H1 (cell line): ENCODE measurements around the gene VAV2. TPM values are rescaled to one million over a fixed set of nuclear protein-coding genes. Genes with fewer than 3 reads are reported as not detected.

Source experiments
- EGR1 ChIP-seq: IDR thresholded peaks from 2 replicates; pipeline ENCODE4 v1.6.1; 2011; ENCODE audit warnings: low read depth, low read length, borderline replicate concordance
- RAD21 ChIP-seq, 2 experiments: IDR thresholded peaks in 1 of 2; conservative IDR thresholded peaks in 1 of 2; 2 replicates each; pipeline ENCODE4 v1.6.1; 2011; ENCODE audit warnings: low read depth in 2 of 2, low read length in 2 of 2, improper control_type of control experiment in 1 of 2, inconsistent platforms in 1 of 2, mild to moderate bottlenecking in 1 of 2, moderate library complexity in 1 of 2
- polyA plus RNA-seq, 7 experiments: library from polyadenylated mRNA; depleted of rRNA in 3 of 7; stranded (reverse) in 5 of 7; unstranded in 2 of 7; fragments of >200 nt in 5 of 7; fragments of 200-250 nt in 2 of 7; gene quantifications; 1 replicate in 5 of 7; 2 replicates in 1 of 7; 4 replicates in 1 of 7; pipeline versions ENCODE4 v1.2.1 to v1.2.3, GENCODE V29; 2011 to 2013; ENCODE audit warnings: missing spikeins in 2 of 7, mixed read lengths in 2 of 7
- total RNA-seq: library from RNA; stranded (reverse); fragmentation: NEBNext Ultra II Directional; extraction: Animal tissue kit (Norgen Biotek cat#: 25700); gene quantifications from 2 replicates; pipeline ENCODE4 v1.2.1, GENCODE V29; 2021

The VAV2 gene
- total and polyA plus RNA-seq, 2 of the 8 experiments (the other 6 are each of a cell fraction or from before 2014, with no cell fraction given): 13.6 to 37.6 TPM

GRCh38 chr9:133842174-133842573 is 149.9 kb downstream of the VAV2 start (continued):
- TF ChIP-seq RAD21 (IDR thresholded peaks at IDR 0.05 in 1 of 2, conservative IDR thresholded peaks at IDR 0.05 in 1 of 2; ENCODE audit: low read depth in 2 of 2, low read length in 2 of 2): peak; percentile 19 to 37; a peak in 3 of 4 replicates
- no peak for TF ChIP-seq EGR1
